Neural cell (in vitro differentiated cells): Measurements from ENCODE around the gene CCDC60. TPM values are rescaled to one million over a fixed set of nuclear protein-coding genes. Genes with fewer than 3 reads are reported as not detected.

Experiments
- H2AFZ ChIP-seq: fragments of 200-600, 300-800 bp; sonication (generic), shearing (Covaris generic); 2 replicates; pipeline ENCODE4 v1.6.0; 2014; ENCODE audit warnings: low read depth, mild to moderate bottlenecking, antibody characterized with exemption, low read length, moderate library complexity
- H3F3A ChIP-seq: fragments of 200-600 bp; shearing (Covaris generic); 2 replicates; pipeline ENCODE4 v1.6.1; 2016; ENCODE audit warnings: mild to moderate bottlenecking, moderate library complexity, mixed read lengths, antibody characterized with exemption, low read length; ENCODE audit not compliant: insufficient read depth, poor library complexity, severe bottlenecking
- H3K27ac ChIP-seq: fragments of 200-600, 300-800 bp; sonication (generic), shearing (Covaris generic); 2 replicates; pipeline ENCODE4 v1.5.1; 2014; ENCODE audit warnings: mild to moderate bottlenecking, low read length, moderate library complexity
- H3K27me3 ChIP-seq: fragments of 300-800, 200-600 bp; sonication (generic), shearing (Covaris generic); 2 replicates; pipeline ENCODE4 v1.6.0; 2014; ENCODE audit warnings: mild to moderate bottlenecking, low read depth, low read length, moderate library complexity; ENCODE audit not compliant: insufficient read depth
- H3K36me3 ChIP-seq: fragments of 300-800, 200-600 bp; sonication (generic), shearing (Covaris generic); 2 replicates; pipeline ENCODE4 v1.5.1; 2014; ENCODE audit warnings: mild to moderate bottlenecking, antibody characterized with exemption, low read length, moderate library complexity; ENCODE audit not compliant: insufficient read depth
- H3K4me2 ChIP-seq: fragments of 300-800, 200-600 bp; sonication (generic), shearing (Covaris generic); 2 replicates; pipeline ENCODE4 v1.6.0; 2014; ENCODE audit warnings: mild to moderate bottlenecking, low read length
- H3K4me3 ChIP-seq: fragments of 300-800, 200-600 bp; sonication (generic), shearing (Covaris generic); 2 replicates; pipeline ENCODE4 v1.5.1; 2014; ENCODE audit warnings: mild to moderate bottlenecking, low read length, moderate library complexity
- H3K79me2 ChIP-seq: fragments of 200-600 bp; shearing (Covaris generic); replicated peaks from 2 replicates; pipeline ENCODE4 v1.6.0; 2014; ENCODE audit warnings: mild to moderate bottlenecking, low read length, moderate library complexity; ENCODE audit not compliant: insufficient read depth
- H3K9ac ChIP-seq: fragments of 300-800, 200-600 bp; sonication (generic), shearing (Covaris generic); 2 replicates; pipeline ENCODE4 v1.6.1; 2016; ENCODE audit warnings: mild to moderate bottlenecking, low read length, mixed read lengths
- H3K9me2 ChIP-seq: fragments of 200-600 bp; shearing (Covaris generic); 2 replicates; pipeline ENCODE4 v1.6.1; 2016; ENCODE audit warnings: mild to moderate bottlenecking, low read length, mixed read lengths; ENCODE audit not compliant: insufficient read depth
- H3K9me3 ChIP-seq: fragments of 200-600, 300-800 bp; sonication (generic), shearing (Covaris generic); 2 replicates; pipeline ENCODE4 v1.6.1; 2016; ENCODE audit warnings: mild to moderate bottlenecking, mixed run types, low read length, moderate library complexity, mixed read lengths
- H4K20me1 ChIP-seq: fragments of 200-600 bp; shearing (Covaris generic); 2 replicates; pipeline ENCODE4 v1.6.1; 2016; ENCODE audit warnings: mild to moderate bottlenecking, mixed run types; ENCODE audit not compliant: insufficient read depth
- CTCF ChIP-seq: fragments of 450-650 bp; IDR thresholded peaks from 2 replicates; pipeline ENCODE4 v1.5.1; 2014; ENCODE audit warnings: antibody characterized with exemption, mild to moderate bottlenecking, moderate library complexity; ENCODE audit not compliant: poor library complexity, severe bottlenecking
- EP300 ChIP-seq: fragments of 450-650 bp; conservative IDR thresholded peaks from 2 replicates; pipeline ENCODE4 v1.6.1; 2014; ENCODE audit warnings: antibody characterized with exemption, mild to moderate bottlenecking, moderate library complexity; ENCODE audit not compliant: poor library complexity, severe bottlenecking
- EZH2 ChIP-seq: fragments of 200-600, 300-800 bp; shearing (Covaris generic), sonication (generic); IDR thresholded peaks from 2 replicates; pipeline ENCODE4 v1.6.1; 2014; ENCODE audit warnings: antibody characterized with exemption, low read length, borderline replicate concordance, mild to moderate bottlenecking; ENCODE audit not compliant: insufficient read depth, poor library complexity, severe bottlenecking
- MXI1 ChIP-seq: fragments of 450-650 bp; conservative IDR thresholded peaks from 2 replicates; pipeline ENCODE4 v1.6.1; 2014; ENCODE audit warnings: antibody characterized with exemption, mild to moderate bottlenecking; ENCODE audit not compliant: poor library complexity, severe bottlenecking
- POLR2AphosphoS5 ChIP-seq: IDR thresholded peaks from 2 replicates; pipeline ENCODE4 v1.6.1; 2012
- RAD21 ChIP-seq: fragments of 450-650 bp; conservative IDR thresholded peaks from 2 replicates; pipeline ENCODE4 v1.6.1; 2014; ENCODE audit warnings: antibody characterized with exemption, mild to moderate bottlenecking, moderate library complexity
- REST ChIP-seq: IDR thresholded peaks from 2 replicates; pipeline ENCODE4 v1.6.1; 2012; ENCODE audit warnings: borderline replicate concordance
- SMC3 ChIP-seq: fragments of 450-650 bp; conservative IDR thresholded peaks from 2 replicates; pipeline ENCODE4 v1.6.1; 2014; ENCODE audit warnings: antibody characterized with exemption, mild to moderate bottlenecking, moderate library complexity; ENCODE audit not compliant: poor library complexity
- TAF1 ChIP-seq: IDR thresholded peaks from 2 replicates; pipeline ENCODE4 v1.6.1; 2012; ENCODE audit warnings: low read depth
- polyA plus RNA-seq: library from polyadenylated mRNA; depleted of rRNA; stranded (reverse); fragments of >200 nt; gene quantifications from 2 replicates; pipeline ENCODE4 v1.2.3, GENCODE V29; 2014

Gene CCDC60
- polyA plus RNA-seq, 1 donor from 2014 or later, result not detected

- Histone ChIP-seq H3K4me3 (no peak overlapping the region), H3K9ac (no peak overlapping the region), H3F3A (no peaks in the 10 kb centered on the region), H3K79me2 (no peaks in the 10 kb centered on the region), H3K27ac (no peak overlapping the region), H3K27me3 (peaks cover 12% of the 10 kb centered on the region), H4K20me1 (no peaks in the 10 kb centered on the region), H3K9me3 (no peaks in the 10 kb centered on the region), H3K4me2 (no peak overlapping the region), H2AFZ (no peak overlapping the region), H3K9me2 (no peaks in the 10 kb centered on the region), H3K36me3 (no peaks in the 10 kb centered on the region)
- TF ChIP-seq EP300 (no peak), MXI1 (no peak), RAD21 (no peak), SMC3 (no peak), REST (no peak), TAF1 (no peak)
These were observed 32.0 kb upstream of the CCDC60 start for GRCh38 chr12:119302451-119303080.

GRCh38 chr12:119306593-119306992, 27.9 kb upstream of the CCDC60 start:
- H2AFZ ChIP-seq, result no peak overlapping the region
- H3K4me3 ChIP-seq, result no peak overlapping the region
- TF ChIP-seq EZH2 (no peak), MXI1 (no peak), REST (no peak), SMC3 (no peak), TAF1 (no peak), CTCF (no peak), RAD21 (no peak), POLR2AphosphoS5 (no peak), EP300 (no peak)
- H3K27me3 ChIP-seq, result no peaks in the 10 kb centered on the region
- no peak overlapping the region for H3K4me2 ChIP-seq
- H3K9me3 ChIP-seq, result no peaks in the 10 kb centered on the region
- H3K36me3 ChIP-seq, result no peaks in the 10 kb centered on the region
- H4K20me1 ChIP-seq, result no peaks in the 10 kb centered on the region
- no peak overlapping the region for H3K9ac ChIP-seq
- no peak overlapping the region for H3K27ac ChIP-seq
- no peaks in the 10 kb centered on the region for H3K9me2 ChIP-seq
- H3F3A ChIP-seq, result no peaks in the 10 kb centered on the region
- H3K79me2 ChIP-seq, result no peaks in the 10 kb centered on the region
